Large intestine (tissue), 3 donors: ENCODE data around the gene PAK6. TPM values are rescaled to one million over a fixed set of nuclear protein-coding genes. Genes with fewer than 3 reads are reported as not detected.

Experiments
- DNase-seq, 2 donors: peaks; one replicate each; pipeline versions ENCODE4 v3.0.0 to v3.0.0-alpha.2; 2013
- H3K27ac ChIP-seq: one replicate; pipeline ENCODE4 v1.5.1; 2013; ENCODE audit warnings: low read length
- H3K27me3 ChIP-seq: 2 replicates; pipeline ENCODE4 v1.6.1; 2013; ENCODE audit warnings: low read length; ENCODE audit not compliant: control insufficient read depth, insufficient read depth
- H3K36me3 ChIP-seq: 2 replicates; pipeline ENCODE4 v1.6.1; 2013; ENCODE audit warnings: low read length; ENCODE audit not compliant: control insufficient read depth, insufficient read depth
- H3K4me1 ChIP-seq: one replicate; pipeline ENCODE4 v1.6.1; 2013; ENCODE audit warnings: low read length; ENCODE audit not compliant: control insufficient read depth, insufficient read depth
- H3K4me3 ChIP-seq: one replicate; pipeline ENCODE4 v1.5.1; 2013; ENCODE audit warnings: low read length
- H3K9me3 ChIP-seq: one replicate; pipeline ENCODE4 v1.6.1; 2013; ENCODE audit warnings: mild to moderate bottlenecking, low read depth, low read length, moderate library complexity; ENCODE audit not compliant: control insufficient read depth
- WGBS: methylation state at CpG from one replicate; pipeline ENCODE4 v1.1.5; 2013; ENCODE audit warnings: low lambda C conversion rate; ENCODE audit not compliant: insufficient coverage; 5-methylcytosine and 5-hydroxymethylcytosine counted together
- polyA plus RNA-seq: library from polyadenylated mRNA; unstranded; fragments of 120-200 nt; gene quantifications from one replicate; pipeline ENCODE4 v1.2.1, GENCODE V29; 2013

Gene PAK6
- polyA plus RNA-seq, 1 donor = 14.8 TPM

DNA sequence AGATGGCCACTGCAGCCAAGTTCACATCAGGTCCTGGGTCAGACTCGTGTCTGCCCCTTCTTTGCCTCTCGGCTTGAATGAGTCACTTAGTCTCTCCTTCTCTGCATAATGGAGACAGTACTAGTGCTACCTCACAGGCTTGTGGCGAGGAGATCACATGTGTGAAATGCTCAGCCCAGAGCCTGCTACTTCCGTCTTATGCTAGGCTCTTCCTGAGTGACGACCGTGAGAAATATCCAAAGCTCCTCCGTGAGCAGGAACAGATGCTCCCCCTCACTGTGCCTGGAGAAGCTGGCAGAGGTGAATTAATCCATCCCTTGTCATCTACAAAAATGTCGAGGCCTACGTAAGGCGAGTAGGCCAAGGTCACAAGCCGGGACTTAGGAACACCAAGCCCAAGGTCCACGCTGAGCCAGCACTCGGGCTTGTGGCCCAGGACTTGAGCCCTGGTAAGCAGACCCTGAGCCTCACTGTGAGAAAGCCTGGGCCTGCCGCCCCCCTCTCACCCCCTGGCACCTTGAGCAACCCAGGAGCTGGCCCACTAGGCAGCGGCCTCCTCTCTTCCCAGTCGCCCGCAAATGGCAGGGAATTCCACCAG is 17.9 kb downstream of the PAK6 start:
- Histone ChIP-seq H3K9me3 (no peaks in the 10 kb centered on the region), H3K4me3 (no peak overlapping the region), H3K27me3 (peaks cover 21% of the 10 kb centered on the region)

DNA sequence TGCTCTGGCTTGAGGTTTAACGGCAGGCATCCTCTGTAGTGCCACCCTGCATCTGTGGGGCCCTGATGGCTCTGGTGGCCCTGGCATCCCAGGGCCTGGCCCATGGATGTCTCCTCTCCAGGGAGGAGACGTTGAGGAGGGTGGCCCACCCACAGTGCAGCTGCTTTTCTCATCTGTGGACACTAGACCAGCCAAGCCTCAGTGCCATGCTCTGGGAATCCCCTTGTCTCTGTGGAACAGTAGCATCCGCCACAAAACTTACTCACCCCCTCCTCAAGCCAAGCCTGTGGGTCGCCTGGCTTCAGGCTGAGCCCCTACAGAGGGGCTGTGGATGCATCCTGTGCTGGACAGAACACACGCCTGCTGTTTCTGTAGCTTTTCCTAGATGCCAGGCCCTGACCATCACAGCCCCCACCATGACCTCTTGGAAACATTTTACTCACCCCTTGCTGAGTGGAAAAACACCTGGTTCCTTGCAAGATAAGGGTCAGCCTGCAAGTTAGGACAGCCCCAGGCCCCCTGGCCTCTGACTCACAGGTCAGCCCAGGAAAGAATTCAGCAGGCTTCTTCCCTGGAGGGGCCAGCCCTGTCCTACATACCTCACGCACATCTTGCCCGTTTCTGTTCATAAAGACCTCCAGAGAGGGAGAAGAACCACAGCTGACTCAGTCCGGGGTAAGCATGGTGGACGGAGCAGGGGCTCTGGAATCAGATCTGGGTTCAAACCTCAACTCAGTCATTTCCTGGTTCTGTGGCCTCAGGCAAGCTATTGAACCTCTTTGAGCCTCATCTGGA is 19.0 kb downstream of the PAK6 start:
- H3K27me3 ChIP-seq = peaks cover 12% of the 10 kb centered on the region
- H3K27ac ChIP-seq = no peak overlapping the region
- H3K4me3 ChIP-seq = no peak overlapping the region
- peaks cover 9% of the 10 kb centered on the region for H3K36me3 ChIP-seq
- no peaks in the 10 kb centered on the region for H3K9me3 ChIP-seq
- no CpG with 5 or more reads among the region's 9 CpGs for WGBS
- H3K4me1 ChIP-seq = peaks cover 13% of the 10 kb centered on the region
- DNase-seq = no peak

More for the DNA sequence above, 17.9 kb downstream of the PAK6 start:
- WGBS = no CpG with 5 or more reads among the region's 17 CpGs
- Histone ChIP-seq H3K27ac (no peak overlapping the region), H3K36me3 (peaks cover 9% of the 10 kb centered on the region), H3K4me1 (peaks cover 10% of the 10 kb centered on the region)
- DNase-seq = no peak

DNA sequence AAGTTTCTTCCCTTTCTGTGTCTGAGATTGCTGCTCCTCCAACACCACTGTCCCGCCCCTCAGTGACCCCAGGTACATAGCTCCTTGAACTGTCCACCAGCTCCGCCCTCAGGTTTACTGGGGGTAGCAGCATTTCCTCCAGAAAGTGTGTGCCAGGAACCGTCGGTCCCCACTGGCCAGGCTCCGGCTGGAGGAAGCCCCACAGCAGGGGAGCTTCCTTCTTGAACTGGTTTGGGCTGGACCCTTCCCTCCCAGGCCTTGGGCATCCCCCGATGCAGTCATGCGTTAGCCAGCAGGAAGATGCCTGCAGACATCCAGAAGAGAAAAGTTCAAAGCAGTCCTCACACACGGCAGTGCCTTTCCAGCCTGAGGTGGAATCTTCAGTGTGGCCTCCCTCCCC is 19.7 kb downstream of the PAK6 start:
- no peak overlapping the region for H3K27ac ChIP-seq
- H3K9me3 ChIP-seq = no peaks in the 10 kb centered on the region
- WGBS = no CpG with 5 or more reads among the region's 8 CpGs
- no peak overlapping the region for H3K4me3 ChIP-seq
- peaks cover 5% of the 10 kb centered on the region for H3K27me3 ChIP-seq
- DNase-seq = no peak
- H3K36me3 ChIP-seq = peaks cover 9% of the 10 kb centered on the region
- peaks cover 14% of the 10 kb centered on the region for H3K4me1 ChIP-seq

DNA sequence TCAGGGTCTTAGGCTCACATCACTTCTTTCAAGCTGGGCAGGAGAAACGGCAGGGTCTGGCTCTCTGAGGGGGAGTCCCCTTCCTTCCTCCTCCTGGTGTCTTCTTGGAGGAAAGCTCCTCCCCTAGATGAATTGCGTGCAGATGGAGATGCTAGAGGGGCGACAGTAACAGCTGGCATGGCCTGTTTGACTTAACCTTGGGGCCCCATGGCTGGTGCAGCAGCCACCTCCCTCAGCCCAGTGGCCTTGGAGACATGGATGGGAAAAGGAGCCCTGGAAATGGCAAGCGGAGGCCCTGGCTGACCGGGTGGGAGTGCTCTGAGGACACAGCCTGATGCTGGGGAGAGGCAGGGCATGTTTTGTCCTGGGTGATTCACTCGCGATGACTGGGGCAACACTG is 20.2 kb downstream of the PAK6 start:
- no peak overlapping the region for H3K27ac ChIP-seq
- peaks cover 16% of the 10 kb centered on the region for H3K4me1 ChIP-seq
- no CpG with 5 or more reads among the region's 7 CpGs for WGBS
- H3K36me3 ChIP-seq = peaks cover 9% of the 10 kb centered on the region
- H3K4me3 ChIP-seq = no peak overlapping the region
- DNase-seq = no peak
- H3K9me3 ChIP-seq = no peaks in the 10 kb centered on the region
- H3K27me3 ChIP-seq = peaks cover under 1% of the 10 kb centered on the region

DNA sequence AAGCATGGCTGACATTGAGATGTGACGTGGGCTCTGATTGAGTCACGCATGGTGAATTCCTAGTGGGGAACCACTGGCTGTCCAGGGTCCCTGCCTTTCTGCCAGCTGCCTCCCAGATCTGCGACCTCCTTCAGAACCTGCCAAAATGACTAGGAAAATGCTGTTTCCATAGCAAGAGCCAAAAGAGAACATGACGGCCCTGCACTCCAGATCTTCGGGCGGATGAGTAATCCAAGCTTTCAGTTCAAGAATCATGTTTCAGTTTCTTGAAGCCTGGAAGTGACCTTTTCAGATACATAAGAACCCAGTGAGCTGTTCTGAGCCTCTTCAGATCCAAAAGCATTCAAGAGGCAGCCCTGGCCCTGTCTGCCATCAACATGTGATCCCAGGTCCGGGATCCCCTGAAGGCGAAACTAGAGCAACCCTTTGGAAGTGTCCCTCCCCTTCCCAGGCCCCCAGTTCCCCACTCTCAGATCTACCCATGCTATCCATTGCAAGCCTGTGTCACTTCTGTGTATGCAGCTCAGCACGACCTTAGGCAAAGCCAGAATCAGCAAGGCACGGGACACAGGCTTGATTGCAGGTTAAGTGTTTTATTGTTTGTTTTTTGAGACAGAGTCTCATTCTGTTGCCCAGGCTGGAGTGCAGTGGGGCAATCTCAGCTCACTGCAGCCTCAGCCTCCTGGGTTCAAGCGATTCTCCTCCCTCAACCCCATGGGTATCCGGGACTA is 24.3 kb downstream of the PAK6 start:
- WGBS = no CpG with 5 or more reads among the region's 12 CpGs
- peaks cover 19% of the 10 kb centered on the region for H3K4me1 ChIP-seq
- no peaks in the 10 kb centered on the region for H3K27me3 ChIP-seq
- peak overlapping the region; percentile 54 for H3K27ac ChIP-seq
- peak; percentile 61 to 83 for DNase-seq
- H3K36me3 ChIP-seq = peaks cover 26% of the 10 kb centered on the region
- H3K4me3 ChIP-seq = no peak overlapping the region
- no peaks in the 10 kb centered on the region for H3K9me3 ChIP-seq

DNA sequence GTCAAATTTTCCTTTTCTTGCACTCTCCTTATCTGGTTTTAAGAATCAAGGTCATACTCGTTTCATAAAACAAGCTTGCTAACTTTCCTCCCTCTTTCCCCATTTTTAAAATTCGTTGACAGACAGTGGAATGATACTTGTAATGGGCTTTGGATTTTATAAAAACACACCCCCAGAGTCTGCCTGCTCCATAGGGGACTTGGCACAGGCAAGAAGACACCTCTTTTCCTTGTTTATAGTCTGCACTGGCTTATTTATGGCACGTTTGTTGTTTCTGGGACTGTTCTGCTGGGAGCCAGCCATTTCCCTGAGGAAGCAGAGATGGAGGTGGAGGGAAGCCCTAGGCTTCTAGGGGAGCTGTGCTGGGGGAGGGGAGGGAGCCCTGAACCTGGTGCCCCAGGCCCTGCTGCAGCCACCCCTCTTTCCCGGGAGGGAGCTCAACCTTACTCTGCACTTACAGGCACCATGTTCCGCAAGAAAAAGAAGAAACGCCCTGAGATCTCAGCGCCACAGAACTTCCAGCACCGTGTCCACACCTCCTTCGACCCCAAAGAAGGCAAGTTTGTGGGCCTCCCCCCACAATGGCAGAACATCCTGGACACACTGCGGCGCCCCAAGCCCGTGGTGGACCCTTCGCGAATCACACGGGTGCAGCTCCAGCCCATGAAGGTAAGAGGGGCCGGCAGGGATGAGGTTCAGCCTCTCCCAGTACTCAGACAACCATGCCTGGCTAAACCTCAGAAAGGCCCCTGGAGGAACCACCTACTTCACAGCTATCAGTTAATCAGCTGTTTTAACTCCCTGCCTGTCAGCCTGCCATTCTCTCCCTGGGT is 25.7 kb downstream of the PAK6 start:
- H3K4me1 ChIP-seq = peaks cover 19% of the 10 kb centered on the region
- WGBS = no CpG with 5 or more reads among the region's 16 CpGs
- H3K36me3 ChIP-seq = peaks cover 33% of the 10 kb centered on the region
- H3K9me3 ChIP-seq = no peaks in the 10 kb centered on the region
- DNase-seq = no peak
- no peak overlapping the region for H3K27ac ChIP-seq
- no peak overlapping the region for H3K4me3 ChIP-seq
- no peaks in the 10 kb centered on the region for H3K27me3 ChIP-seq

DNA sequence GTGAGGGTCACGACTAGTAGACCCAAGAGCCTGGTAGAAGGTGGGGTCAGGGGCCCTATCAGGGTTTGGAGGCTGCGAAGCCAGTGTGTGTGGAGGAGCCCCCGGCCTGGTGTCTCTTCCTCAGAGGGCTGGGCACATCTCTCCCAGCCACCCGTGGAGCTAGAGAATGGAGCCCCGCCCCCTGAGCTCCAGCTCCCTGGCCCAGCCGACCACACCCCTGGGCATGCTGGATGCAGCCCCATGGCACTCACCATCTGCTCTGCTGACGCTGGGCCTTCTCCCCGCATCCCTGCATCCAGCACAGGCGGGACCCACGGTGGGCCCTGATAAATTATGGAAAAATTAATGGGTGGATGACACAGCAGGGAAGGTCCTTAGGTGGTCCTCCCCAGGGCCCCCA is 26.5 kb downstream of the PAK6 start:
- Histone ChIP-seq H3K36me3 (peaks cover 33% of the 10 kb centered on the region), H3K9me3 (no peaks in the 10 kb centered on the region), H3K4me1 (peaks cover 19% of the 10 kb centered on the region), H3K4me3 (no peak overlapping the region), H3K27ac (no peak overlapping the region), H3K27me3 (no peaks in the 10 kb centered on the region)
- DNase-seq = no peak
- no CpG with 5 or more reads among the region's 10 CpGs for WGBS

DNA sequence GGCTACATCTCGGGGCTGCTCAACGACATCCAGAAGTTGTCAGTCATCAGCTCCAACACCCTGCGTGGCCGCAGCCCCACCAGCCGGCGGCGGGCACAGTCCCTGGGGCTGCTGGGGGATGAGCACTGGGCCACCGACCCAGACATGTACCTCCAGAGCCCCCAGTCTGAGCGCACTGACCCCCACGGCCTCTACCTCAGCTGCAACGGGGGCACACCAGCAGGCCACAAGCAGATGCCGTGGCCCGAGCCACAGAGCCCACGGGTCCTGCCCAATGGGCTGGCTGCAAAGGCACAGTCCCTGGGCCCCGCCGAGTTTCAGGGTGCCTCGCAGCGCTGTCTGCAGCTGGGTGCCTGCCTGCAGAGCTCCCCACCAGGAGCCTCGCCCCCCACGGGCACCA is 27.0 kb downstream of the PAK6 start:
- Histone ChIP-seq H3K9me3 (no peaks in the 10 kb centered on the region), H3K36me3 (peaks cover 35% of the 10 kb centered on the region), H3K27ac (no peak overlapping the region), H3K4me3 (no peak overlapping the region), H3K4me1 (peaks cover 19% of the 10 kb centered on the region), H3K27me3 (no peaks in the 10 kb centered on the region)
- no CpG with 5 or more reads among the region's 20 CpGs for WGBS
- no peak for DNase-seq

DNA sequence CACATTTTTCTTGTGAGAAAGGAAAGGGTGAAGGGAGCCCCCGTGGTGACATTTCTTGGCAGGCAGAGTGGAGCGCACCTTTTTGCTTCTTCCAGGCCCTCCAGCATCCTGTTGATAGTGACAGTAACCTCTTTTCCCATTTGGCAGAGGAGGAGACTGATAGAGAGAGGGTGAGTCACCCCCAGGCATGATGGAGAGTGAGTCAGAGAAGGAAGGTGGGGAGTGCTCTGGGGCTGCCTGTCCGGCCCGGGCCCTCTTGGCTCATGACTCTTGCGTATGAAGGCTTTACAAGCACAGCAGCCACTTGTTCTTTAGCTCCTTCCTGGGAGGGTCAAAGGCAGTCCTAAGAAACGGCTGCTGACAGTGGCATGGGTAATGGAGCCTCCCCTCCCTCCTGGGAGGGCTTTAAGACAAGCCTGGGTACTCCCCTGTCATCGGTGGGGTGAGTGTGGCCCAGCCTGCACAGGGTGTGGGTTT is 28.0 kb downstream of the PAK6 start:
- no CpG with 5 or more reads among the region's 7 CpGs for WGBS

DNA sequence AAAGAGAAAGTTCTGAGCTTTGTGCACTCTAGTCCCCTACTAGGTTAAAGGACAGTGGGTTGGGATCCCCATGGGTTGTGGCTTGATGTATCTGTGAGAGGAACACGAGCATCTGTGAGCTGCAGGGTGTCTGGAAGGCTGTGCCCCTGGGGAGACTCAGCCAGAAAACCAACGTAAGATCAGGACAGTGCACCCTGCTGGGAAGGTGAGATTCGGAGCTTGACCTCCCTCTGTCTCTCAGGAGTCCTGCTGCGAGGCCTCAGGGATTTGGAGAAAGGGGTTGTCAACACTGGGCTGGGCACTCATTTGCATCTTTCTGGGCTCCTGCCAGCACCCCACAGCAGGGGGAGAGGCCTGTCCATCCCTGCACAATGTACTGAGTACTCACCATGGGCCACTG is 28.8 kb downstream of the PAK6 start:
- H3K27ac ChIP-seq = no peak overlapping the region
- H3K4me1 ChIP-seq = peaks cover 13% of the 10 kb centered on the region
- DNase-seq = no peak
- H3K27me3 ChIP-seq = no peaks in the 10 kb centered on the region
- peaks cover 35% of the 10 kb centered on the region for H3K36me3 ChIP-seq
- WGBS = no CpG with 5 or more reads among the region's 4 CpGs
- H3K4me3 ChIP-seq = no peak overlapping the region
- H3K9me3 ChIP-seq = no peaks in the 10 kb centered on the region

More for the DNA sequence above, 28.0 kb downstream of the PAK6 start:
- DNase-seq = no peak
- peaks cover 19% of the 10 kb centered on the region for H3K4me1 ChIP-seq
- H3K9me3 ChIP-seq = no peaks in the 10 kb centered on the region
- H3K27ac ChIP-seq = no peak overlapping the region
- H3K4me3 ChIP-seq = no peak overlapping the region
- no peaks in the 10 kb centered on the region for H3K27me3 ChIP-seq
- H3K36me3 ChIP-seq = peaks cover 35% of the 10 kb centered on the region
